HG02852 (cell line): Measurements from ENCODE around the gene H1-8.

ENCODE experiments used
- ATAC-seq: cut with Tn5 transposase; IDR thresholded peaks from one replicate; pipeline ENCODE4 v1.9.1; 2021; ENCODE audit warnings: mild to moderate bottlenecking, moderate library complexity; ENCODE audit not compliant: unreplicated experiment

Gene H1-8

GRCh38 chr3:129555153-129555550, 12.2 kb downstream of the H1-8 start:
- no peak for ATAC-seq

GRCh38 chr3:129555616-129556357, 12.8 kb downstream of the H1-8 start:
- no peak for ATAC-seq

GRCh38 chr3:129556358-129556695, 13.4 kb downstream of the H1-8 start:
- no peak for ATAC-seq

GRCh38 chr3:129556890-129557547, 14.0 kb downstream of the H1-8 start:
- no peak for ATAC-seq

GRCh38 chr3:129557548-129557894, 14.5 kb downstream of the H1-8 start:
- ATAC-seq, result no peak

GRCh38 chr3:129558081-129558771, 15.3 kb downstream of the H1-8 start:
- no peak for ATAC-seq

GRCh38 chr3:129558772-129559564, 16.0 kb downstream of the H1-8 start:
- no peak for ATAC-seq

GRCh38 chr3:129559565-129560079, 16.6 kb downstream of the H1-8 start:
- ATAC-seq, result no peak

GRCh38 chr3:129560269-129560787, 17.4 kb downstream of the H1-8 start:
- no peak for ATAC-seq

GRCh38 chr3:129560911-129561594, 18.1 kb downstream of the H1-8 start:
- ATAC-seq, result no peak

GRCh38 chr3:129561619-129562248, 18.8 kb downstream of the H1-8 start:
- ATAC-seq, result no peak

- no peak for ATAC-seq
These were observed 19.8 kb downstream of the H1-8 start for GRCh38 chr3:129562803-129563202.

GRCh38 chr3:129563332-129563731, 20.4 kb downstream of the H1-8 start:
- no peak for ATAC-seq

- no peak for ATAC-seq
These were observed 21.0 kb downstream of the H1-8 start for GRCh38 chr3:129563850-129564535.

GRCh38 chr3:129564981-129565644, 22.1 kb downstream of the H1-8 start:
- no peak for ATAC-seq

GRCh38 chr3:129565902-129566301, 22.9 kb downstream of the H1-8 start:
- ATAC-seq, result no peak

GRCh38 chr3:129567176-129567705, 24.3 kb downstream of the H1-8 start:
- no peak for ATAC-seq

- ATAC-seq, result no peak
These were observed 25.0 kb downstream of the H1-8 start for GRCh38 chr3:129567939-129568338.
